HCT116 (cell line): ENCODE data around the gene KIAA1549.

Experiments used
- EZH2 ChIP-seq: fragments of 200-600 bp; sonication (generic); IDR thresholded peaks from 2 replicates; pipeline ENCODE4 v1.6.1; 2017; ENCODE audit warnings: antibody characterized with exemption, mixed run types
- EZH2phosphoT487 ChIP-seq: fragments of 200-600 bp; IDR thresholded peaks from 2 replicates; pipeline ENCODE4 v1.6.1; 2018; ENCODE audit warnings: antibody characterized with exemption, borderline replicate concordance
- POLR2A ChIP-seq: IDR thresholded peaks from 2 replicates; pipeline ENCODE4 v1.7.0; 2011; ENCODE audit warnings: borderline replicate concordance; ENCODE audit not compliant: insufficient read depth, insufficient read length; ENCODE audit errors: extremely low read depth
- RAD21 ChIP-seq: IDR thresholded peaks from 2 replicates; pipeline ENCODE4 v1.6.1; 2012; ENCODE audit warnings: low read depth, mild to moderate bottlenecking
- SIN3A ChIP-seq: IDR thresholded peaks from 2 replicates; pipeline ENCODE4 v1.6.1; 2012; ENCODE audit warnings: low read depth
- SRF ChIP-seq: IDR thresholded peaks from 2 replicates; pipeline ENCODE4 v1.6.1; 2012; ENCODE audit warnings: low read depth
- YY1 ChIP-seq: IDR thresholded peaks from 2 replicates; pipeline ENCODE4 v1.6.1; 2011; ENCODE audit warnings: low read length, low read depth, moderate library complexity, mild to moderate bottlenecking; ENCODE audit not compliant: insufficient replicate concordance; ENCODE audit errors: extremely low read depth
- ZFX ChIP-seq: fragments of 450-650 bp; IDR thresholded peaks from 2 replicates; pipeline ENCODE4 v1.6.1; 2017
- TF ChIP-seq, protein P1 (sequence below), 3 experiments: fragments of 200-600 bp in 1 of 3; sonication (generic) in 1 of 3; IDR thresholded peaks in 2 of 3; conservative IDR thresholded peaks in 1 of 3; 2 replicates each; pipeline ENCODE4 v1.5.1; 2012 to 2017; ENCODE audit warnings: low read depth in 2 of 3, low read length in 2 of 3, antibody characterized with exemption in 1 of 3, borderline replicate concordance in 1 of 3, control low read depth in 1 of 3, mild to moderate bottlenecking in 1 of 3, mixed read lengths in 1 of 3, mixed run types in 1 of 3, moderate library complexity in 1 of 3; ENCODE audit not compliant: insufficient read depth in 1 of 3
- TF ChIP-seq, protein P2 (sequence below): IDR thresholded peaks from 2 replicates; pipeline ENCODE4 v1.6.1; 2011; ENCODE audit warnings: mild to moderate bottlenecking, low read length, moderate library complexity; ENCODE audit not compliant: insufficient replicate concordance; ENCODE audit errors: extremely low read depth
- TF ChIP-seq, protein P3 (sequence below): IDR thresholded peaks from 2 replicates; pipeline ENCODE4 v1.6.1; 2012
- TF ChIP-seq, protein P4 (sequence below): IDR thresholded peaks from 2 replicates; pipeline ENCODE4 v1.6.1; 2012

DNA sequence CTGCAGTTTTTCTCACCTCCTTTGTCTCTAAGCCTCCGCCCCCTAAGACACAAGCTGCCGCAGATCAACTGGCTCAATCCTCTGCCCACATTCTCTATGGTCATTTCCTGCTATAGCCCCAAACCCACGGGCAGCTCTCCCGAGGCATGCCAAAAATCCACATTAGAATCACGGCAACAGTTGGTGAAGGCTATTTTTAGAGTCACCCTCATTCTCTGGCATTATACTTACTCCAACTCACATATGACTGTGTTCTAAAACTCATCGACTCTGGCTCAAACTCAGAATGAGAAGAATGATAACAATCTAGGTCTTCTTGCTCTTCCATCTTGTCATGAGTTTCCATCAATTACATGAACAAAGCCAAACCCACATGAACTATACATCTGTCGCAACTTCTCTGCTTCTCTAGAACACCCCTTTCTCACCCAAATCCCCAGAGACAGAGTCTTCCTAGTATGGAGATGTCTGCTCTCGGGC lies 10.9 kb upstream of the KIAA1549 start:
- TF ChIP-seq, protein P1, sequence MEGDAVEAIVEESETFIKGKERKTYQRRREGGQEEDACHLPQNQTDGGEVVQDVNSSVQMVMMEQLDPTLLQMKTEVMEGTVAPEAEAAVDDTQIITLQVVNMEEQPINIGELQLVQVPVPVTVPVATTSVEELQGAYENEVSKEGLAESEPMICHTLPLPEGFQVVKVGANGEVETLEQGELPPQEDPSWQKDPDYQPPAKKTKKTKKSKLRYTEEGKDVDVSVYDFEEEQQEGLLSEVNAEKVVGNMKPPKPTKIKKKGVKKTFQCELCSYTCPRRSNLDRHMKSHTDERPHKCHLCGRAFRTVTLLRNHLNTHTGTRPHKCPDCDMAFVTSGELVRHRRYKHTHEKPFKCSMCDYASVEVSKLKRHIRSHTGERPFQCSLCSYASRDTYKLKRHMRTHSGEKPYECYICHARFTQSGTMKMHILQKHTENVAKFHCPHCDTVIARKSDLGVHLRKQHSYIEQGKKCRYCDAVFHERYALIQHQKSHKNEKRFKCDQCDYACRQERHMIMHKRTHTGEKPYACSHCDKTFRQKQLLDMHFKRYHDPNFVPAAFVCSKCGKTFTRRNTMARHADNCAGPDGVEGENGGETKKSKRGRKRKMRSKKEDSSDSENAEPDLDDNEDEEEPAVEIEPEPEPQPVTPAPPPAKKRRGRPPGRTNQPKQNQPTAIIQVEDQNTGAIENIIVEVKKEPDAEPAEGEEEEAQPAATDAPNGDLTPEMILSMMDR (IDR thresholded peaks at IDR 0.05 in 2 of 3, conservative IDR thresholded peaks at IDR 0.05 in 1 of 3; ENCODE audit: borderline replicate concordance in 1 of 3, insufficient read depth in 1 of 3, low read depth in 2 of 3, low read length in 2 of 3): no peak
- TF ChIP-seq POLR2A: no peak
- no peak for TF ChIP-seq SIN3A
- TF ChIP-seq SRF: no peak
- no peak for TF ChIP-seq EZH2
- no peak for TF ChIP-seq RAD21
- no peak for TF ChIP-seq ZFX
- TF ChIP-seq, protein P2, sequence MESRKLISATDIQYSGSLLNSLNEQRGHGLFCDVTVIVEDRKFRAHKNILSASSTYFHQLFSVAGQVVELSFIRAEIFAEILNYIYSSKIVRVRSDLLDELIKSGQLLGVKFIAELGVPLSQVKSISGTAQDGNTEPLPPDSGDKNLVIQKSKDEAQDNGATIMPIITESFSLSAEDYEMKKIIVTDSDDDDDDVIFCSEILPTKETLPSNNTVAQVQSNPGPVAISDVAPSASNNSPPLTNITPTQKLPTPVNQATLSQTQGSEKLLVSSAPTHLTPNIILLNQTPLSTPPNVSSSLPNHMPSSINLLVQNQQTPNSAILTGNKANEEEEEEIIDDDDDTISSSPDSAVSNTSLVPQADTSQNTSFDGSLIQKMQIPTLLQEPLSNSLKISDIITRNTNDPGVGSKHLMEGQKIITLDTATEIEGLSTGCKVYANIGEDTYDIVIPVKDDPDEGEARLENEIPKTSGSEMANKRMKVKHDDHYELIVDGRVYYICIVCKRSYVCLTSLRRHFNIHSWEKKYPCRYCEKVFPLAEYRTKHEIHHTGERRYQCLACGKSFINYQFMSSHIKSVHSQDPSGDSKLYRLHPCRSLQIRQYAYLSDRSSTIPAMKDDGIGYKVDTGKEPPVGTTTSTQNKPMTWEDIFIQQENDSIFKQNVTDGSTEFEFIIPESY: no peak
- TF ChIP-seq, protein P3, sequence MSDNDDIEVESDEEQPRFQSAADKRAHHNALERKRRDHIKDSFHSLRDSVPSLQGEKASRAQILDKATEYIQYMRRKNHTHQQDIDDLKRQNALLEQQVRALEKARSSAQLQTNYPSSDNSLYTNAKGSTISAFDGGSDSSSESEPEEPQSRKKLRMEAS: no peak
- no peak for TF ChIP-seq YY1
- no peak for TF ChIP-seq EZH2phosphoT487
- TF ChIP-seq, protein P4, sequence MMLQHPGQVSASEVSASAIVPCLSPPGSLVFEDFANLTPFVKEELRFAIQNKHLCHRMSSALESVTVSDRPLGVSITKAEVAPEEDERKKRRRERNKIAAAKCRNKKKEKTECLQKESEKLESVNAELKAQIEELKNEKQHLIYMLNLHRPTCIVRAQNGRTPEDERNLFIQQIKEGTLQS: no peak
